Testis (tissue), 3 donors: ENCODE measurements around the gene PCDHA13. TPM values are rescaled to one million over a fixed set of nuclear protein-coding genes. Genes with fewer than 3 reads are reported as not detected.

Experiments used
- DNase-seq: peaks from one replicate; pipeline ENCODE4 v3.0.0-alpha.2; 2019
- H3K27ac ChIP-seq, 2 donors: fragments of 200-600 bp; sonication (generic); one replicate each; pipeline ENCODE4 v1.5.1; 2019
- H3K27me3 ChIP-seq: fragments of 200-600 bp; sonication (generic); one replicate; pipeline ENCODE4 v1.5.1; 2019
- H3K36me3 ChIP-seq: fragments of 200-600 bp; sonication (generic); one replicate; pipeline ENCODE4 v1.5.1; 2017; ENCODE audit warnings: low read depth; ENCODE audit errors: missing control alignments
- H3K4me1 ChIP-seq: fragments of 200-600 bp; sonication (generic); one replicate; pipeline ENCODE4 v1.5.1; 2019
- H3K4me3 ChIP-seq, 2 donors: fragments of 200-600 bp; sonication (generic); one replicate each; pipeline ENCODE4 v1.5.1; 2017 to 2019
- H3K9me3 ChIP-seq: fragments of 200-600 bp; sonication (generic); one replicate; pipeline ENCODE4 v1.5.1; 2017
- CTCF ChIP-seq, 3 experiments: fragments of 450-650 bp in 2 of 3; fragments of 200-600 bp in 1 of 3; sonication (generic) in 1 of 3; IDR thresholded peaks; one replicate each; pipeline ENCODE4 v1.5.1; 2016 to 2019; ENCODE audit warnings: antibody characterized with exemption in 3 of 3, mild to moderate bottlenecking in 2 of 3, moderate library complexity in 1 of 3
- POLR2A ChIP-seq: fragments of 450-650 bp; IDR thresholded peaks from one replicate; pipeline ENCODE4 v1.6.1; 2017; ENCODE audit warnings: antibody characterized with exemption, mild to moderate bottlenecking, moderate library complexity
- whole genome bisulfite sequencing, 2 donors: methylation state at CpG; one replicate each; pipeline ENCODE4 v1.1.5; 2018; 5-methylcytosine and 5-hydroxymethylcytosine counted together
- intact Hi-C: fragments of 100-400 bp; cut with DNase I; formaldehyde crosslinking; loops from one replicate; pipeline ENCODE4 v1.15.1; 2023; ENCODE audit warnings: low total_unique reads
- polyA plus RNA-seq: library from polyadenylated mRNA; stranded (reverse); fragments of 350-450 nt; fragmentation: Illumina TruSeq; extraction: RNeasy Lipid Tissue Mini Kit (QIAGEN cat#74804); gene quantifications from one replicate; pipeline ENCODE4 v1.2.3, GENCODE V29; 2014; ENCODE audit warnings: low read depth, low replicate concordance; ENCODE audit not compliant: insufficient read depth
- total RNA-seq, 2 donors: library from RNA; depleted of rRNA; stranded (reverse); fragments of >200 nt; gene quantifications; one replicate each; pipeline ENCODE4 v1.2.3, GENCODE V29; 2016

Gene PCDHA13
- total and polyA plus RNA-seq, 3 donors from 2014 or later = 1.8 to 4.7 (median 4.4) TPM

GRCh38 chr5:140855772-140856674 is 25.9 kb upstream of the PCDHA13 start, which contains the start of gene PCDHA10:
PCDHA10 (plus strand) TSS chr5:140855897; CDS start chr5:140856049, 152 bp downstream.
- TF ChIP-seq POLR2A (no peak), CTCF (IDR thresholded peaks at IDR 0.05) (peak; percentile 5 to 44 (median 39))
- Histone ChIP-seq H3K4me1 (no peaks in the 10 kb centered on the region), H3K27me3 (no peaks in the 10 kb centered on the region), H3K27ac (no peak within 1 kb of the TSS), H3K9me3 (no peaks in the 10 kb centered on the region), H3K4me3 (peak within 1 kb of the TSS; percentile 36 to 38), H3K36me3 (no peaks in the 10 kb centered on the region)
- DNase-seq = no peak
- intact Hi-C loops = no loop called here
- 14 to 16% methylated on average over 38 to 44 of the region's 44 CpGs for WGBS, 2 donors

GRCh38 chr5:140857177-140857986 is 24.5 kb upstream of the PCDHA13 start:
- H3K4me3 ChIP-seq = no peak overlapping the region
- DNase-seq = no peak
- H3K27me3 ChIP-seq = no peaks in the 10 kb centered on the region
- H3K27ac ChIP-seq = no peak overlapping the region
- no peaks in the 10 kb centered on the region for H3K4me1 ChIP-seq
- no peaks in the 10 kb centered on the region for H3K9me3 ChIP-seq
- WGBS, 2 donors = 37 to 48% methylated on average over 4 to 70 of the region's 94 CpGs
- TF ChIP-seq CTCF (IDR thresholded peaks at IDR 0.05) = no peak
- TF ChIP-seq POLR2A = no peak
- no peaks in the 10 kb centered on the region for H3K36me3 ChIP-seq
- intact Hi-C loops = no loop called here

GRCh38 chr5:140857987-140858240 is 24.0 kb upstream of the PCDHA13 start:
- Histone ChIP-seq H3K9me3 (no peaks in the 10 kb centered on the region), H3K36me3 (no peaks in the 10 kb centered on the region), H3K4me1 (no peaks in the 10 kb centered on the region), H3K27me3 (no peaks in the 10 kb centered on the region), H3K4me3 (no peak overlapping the region), H3K27ac (no peak overlapping the region)
- WGBS, 2 donors = 30 to 60% methylated on average over 1 to 7 of the region's 22 CpGs
- intact Hi-C loops = no loop called here
- TF ChIP-seq POLR2A (no peak), CTCF (IDR thresholded peaks at IDR 0.05) (no peak)
- DNase-seq = no peak

- Histone ChIP-seq H3K4me3 (no peak overlapping the region), H3K9me3 (no peaks in the 10 kb centered on the region), H3K27ac (no peak overlapping the region), H3K36me3 (no peaks in the 10 kb centered on the region), H3K27me3 (no peaks in the 10 kb centered on the region), H3K4me1 (no peaks in the 10 kb centered on the region)
- 33 to 35% methylated on average over 22 to 66 of the region's 76 CpGs for WGBS, 2 donors
- DNase-seq = no peak
- intact Hi-C loops = no loop called here
- TF ChIP-seq POLR2A (no peak), CTCF (IDR thresholded peaks at IDR 0.05) (no peak)
Observed at GRCh38 chr5:140862441-140863295, 19.3 kb upstream of the PCDHA13 start.
